ENCODE data around the gene TP53INP2.

The TP53INP2 gene

GRCh38 chr20:34691838-34692237 lies 12.3 kb upstream of the TP53INP2 start:
- TF ChIP-seq MAX (IDR thresholded peaks at IDR 0.05; ENCODE audit: low read depth, low read length): no peak
- TF ChIP-seq MYC (IDR thresholded peaks at IDR 0.05; ENCODE audit: low read depth, low read length): no peak
- TF ChIP-seq POLR2A (IDR thresholded peaks at IDR 0.05; ENCODE audit: extremely low read depth, insufficient read length): no peak
- no peak for TF ChIP-seq CTCF (IDR thresholded peaks at IDR 0.05; ENCODE audit: low read depth, low read length)
- DNase-seq (ENCODE audit: low read depth): no peak
- H3K4me3 ChIP-seq (ENCODE audit: low read depth, low read length): no peak overlapping the region

GRCh38 chr20:34693414-34693813 lies 10.7 kb upstream of the TP53INP2 start:
- TF ChIP-seq MYC (IDR thresholded peaks at IDR 0.05; ENCODE audit: low read depth, low read length) (no peak), MAX (IDR thresholded peaks at IDR 0.05; ENCODE audit: low read depth, low read length) (no peak), CTCF (IDR thresholded peaks at IDR 0.05; ENCODE audit: low read depth, low read length) (no peak), POLR2A (IDR thresholded peaks at IDR 0.05; ENCODE audit: extremely low read depth, insufficient read length) (no peak)
- DNase-seq (ENCODE audit: low read depth): no peak
- no peak overlapping the region for H3K4me3 ChIP-seq (ENCODE audit: low read depth, low read length)

GRCh38 chr20:34701405-34702085 lies 2.6 kb upstream of the TP53INP2 start:
- no peak overlapping the region for H3K4me3 ChIP-seq (ENCODE audit: low read depth, low read length)
- TF ChIP-seq MYC (IDR thresholded peaks at IDR 0.05; ENCODE audit: low read depth, low read length) (no peak), MAX (IDR thresholded peaks at IDR 0.05; ENCODE audit: low read depth, low read length) (no peak), CTCF (IDR thresholded peaks at IDR 0.05; ENCODE audit: low read depth, low read length) (no peak), POLR2A (IDR thresholded peaks at IDR 0.05; ENCODE audit: extremely low read depth, insufficient read length) (no peak)
- DNase-seq (ENCODE audit: low read depth): no peak

GRCh38 chr20:34703061-34703423 lies 1.1 kb upstream of the TP53INP2 start:
- no peak for DNase-seq (ENCODE audit: low read depth)
- TF ChIP-seq CTCF (IDR thresholded peaks at IDR 0.05; ENCODE audit: low read depth, low read length) (no peak), MAX (IDR thresholded peaks at IDR 0.05; ENCODE audit: low read depth, low read length) (no peak), POLR2A (IDR thresholded peaks at IDR 0.05; ENCODE audit: extremely low read depth, insufficient read length) (no peak), MYC (IDR thresholded peaks at IDR 0.05; ENCODE audit: low read depth, low read length) (no peak)
- no peak overlapping the region for H3K4me3 ChIP-seq (ENCODE audit: low read depth, low read length)

- TF ChIP-seq POLR2A (IDR thresholded peaks at IDR 0.05; ENCODE audit: extremely low read depth, insufficient read length) (no peak), MAX (IDR thresholded peaks at IDR 0.05; ENCODE audit: low read depth, low read length) (no peak), CTCF (IDR thresholded peaks at IDR 0.05; ENCODE audit: low read depth, low read length) (no peak), MYC (IDR thresholded peaks at IDR 0.05; ENCODE audit: low read depth, low read length) (no peak)
- H3K4me3 ChIP-seq (ENCODE audit: low read depth, low read length): peak overlapping the region; percentile 61
- DNase-seq (ENCODE audit: low read depth): peak; percentile 36
Observed at GRCh38 chr20:34703424-34704176, 544 bp upstream of the TP53INP2 start.
